PC-9 (cell line): Measurements from ENCODE around the gene GLIPR1L2. TPM values are rescaled to one million over a fixed set of nuclear protein-coding genes. Genes with fewer than 3 reads are reported as not detected.

Source experiments
- BruUV-seq: library from RNA; stranded (reverse); fragments of 400-500 nt; replicated peaks from 2 replicates; lab custom pipeline; 2021; lab: Mats Ljungman, UMichigan
- CTCF ChIA-PET: fragments of 300-600 bp; sonication (Branson Sonifier 250); formaldehyde crosslinking; loops from one replicate; lab custom pipeline; 2022; ENCODE audit warnings: antibody characterized with exemption; lab: Charles Lee
- POLR2A ChIA-PET: fragments of 300-600 bp; sonication (Branson Sonifier 250); formaldehyde crosslinking; loops from one replicate; lab custom pipeline; 2022; ENCODE audit warnings: antibody characterized with exemption; ENCODE audit not compliant: unreplicated experiment; lab: Charles Lee
- DNase-seq, 2 experiments: peaks; one replicate each; pipeline versions ENCODE4 v3.0.0 to v3.0.0-alpha.2; 2015 to 2022; ENCODE audit warnings: mixed read lengths in 1 of 2
- H2AFZ ChIP-seq: fragments of 200-600 bp; sonication (generic); 2 replicates; pipeline ENCODE4 v1.8.1; 2017; ENCODE audit warnings: antibody characterized with exemption
- H3F3A ChIP-seq: fragments of 200-600 bp; sonication (generic); 2 replicates; pipeline ENCODE4 v1.8.1; 2017; ENCODE audit warnings: antibody characterized with exemption, mild to moderate bottlenecking, low read depth; ENCODE audit not compliant: insufficient read depth
- H3K27ac ChIP-seq: fragments of 200-600 bp; sonication (generic); 2 replicates; pipeline ENCODE4 v1.6.1; 2016; ENCODE audit warnings: mixed run types
- H3K27me3 ChIP-seq: fragments of 200-600 bp; sonication (generic); 2 replicates; pipeline ENCODE4 v1.6.1; 2016; ENCODE audit warnings: low read depth, mixed run types; ENCODE audit not compliant: insufficient read depth
- H3K36me3 ChIP-seq: fragments of 200-600 bp; sonication (generic); 2 replicates; pipeline ENCODE4 v1.6.1; 2016; ENCODE audit warnings: low read depth, mixed run types
- H3K4me1 ChIP-seq: fragments of 200-600 bp; sonication (generic); replicated peaks from 2 replicates; pipeline ENCODE4 v1.6.1; 2016; ENCODE audit warnings: mixed run types; ENCODE audit not compliant: insufficient read depth
- H3K4me2 ChIP-seq: fragments of 200-600 bp; sonication (generic); 2 replicates; pipeline ENCODE4 v1.6.1; 2017; ENCODE audit warnings: mixed run types
- H3K4me3 ChIP-seq: fragments of 200-600 bp; sonication (generic); 2 replicates; pipeline ENCODE4 v1.6.1; 2016; ENCODE audit warnings: mixed run types
- H3K79me2 ChIP-seq: fragments of 200-600 bp; sonication (generic); 2 replicates; pipeline ENCODE4 v1.6.1; 2017; ENCODE audit warnings: low read depth, mixed run types
- H3K9me2 ChIP-seq: fragments of 200-600 bp; sonication (generic); 2 replicates; pipeline ENCODE4 v1.8.1; 2017; ENCODE audit warnings: mild to moderate bottlenecking; ENCODE audit not compliant: insufficient read depth
- H3K9me3 ChIP-seq: fragments of 200-600 bp; sonication (generic); 2 replicates; pipeline ENCODE4 v1.8.1; 2016; ENCODE audit warnings: low read depth; ENCODE audit not compliant: insufficient read depth
- H4K20me1 ChIP-seq: fragments of 200-600 bp; sonication (generic); 2 replicates; pipeline ENCODE4 v1.8.1; 2017; ENCODE audit not compliant: insufficient read depth
- EZH2 ChIP-seq: fragments of 200-600 bp; sonication (generic); IDR thresholded peaks from 2 replicates; pipeline ENCODE4 v1.8.0; 2017; ENCODE audit warnings: antibody characterized with exemption, low read depth
- intact Hi-C: fragments of 100-400 bp; cut with micrococcal nuclease; formaldehyde crosslinking; loops from one replicate; pipeline ENCODE4 v1.10.0; 2022; ENCODE audit not compliant: unreplicated experiment
- total RNA-seq: library from RNA; stranded (reverse); gene quantifications from 2 replicates; pipeline ENCODE4 v1.2.3, GENCODE V29; 2021
- TF ChIP-seq, protein P1 (sequence below): fragments of 200-600 bp; sonication (generic); conservative IDR thresholded peaks from 2 replicates; pipeline ENCODE4 v1.6.1; 2017; ENCODE audit warnings: mixed run types, antibody characterized with exemption, mild to moderate bottlenecking, moderate library complexity

The GLIPR1L2 gene
- total RNA-seq, 1 experiment from 2014 or later, result not detected

DNA sequence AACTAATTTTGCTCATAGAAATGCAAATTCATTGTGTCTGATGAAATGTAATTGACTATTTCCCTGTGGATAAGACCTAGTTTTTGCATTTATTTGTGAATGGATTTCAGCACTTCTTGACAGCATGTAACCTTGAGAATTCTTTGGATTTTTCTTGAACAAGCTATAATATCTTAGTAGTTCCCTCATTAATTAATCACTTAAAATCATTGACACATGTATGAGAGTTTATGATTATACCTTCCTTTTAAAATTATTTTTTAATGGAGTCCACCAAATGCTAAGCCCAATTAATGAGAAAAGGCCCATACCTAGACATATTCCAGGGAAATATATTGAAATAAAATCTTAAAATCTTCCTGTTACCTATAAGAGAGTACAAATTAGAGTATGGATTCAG lies 16.8 kb downstream of the GLIPR1L2 start:
- Histone ChIP-seq H3K4me2 (no peak overlapping the region), H3K27me3 (no peaks in the 10 kb centered on the region), H3K36me3 (no peaks in the 10 kb centered on the region), H4K20me1 (no peaks in the 10 kb centered on the region), H3K79me2 (no peaks in the 10 kb centered on the region), H3F3A (no peaks in the 10 kb centered on the region), H3K27ac (no peak overlapping the region), H3K9me3 (no peaks in the 10 kb centered on the region), H2AFZ (no peak overlapping the region), H3K9me2 (no peaks in the 10 kb centered on the region; the same call in 1 of the 2 replicates), H3K4me1 (no peaks in the 10 kb centered on the region), H3K4me3 (no peak overlapping the region)
- intact Hi-C loops, result no loop called here
- ChIA-PET CTCF (no interaction called here), POLR2A (no interaction called here)
- BruUV-seq, result no TSS peak
- DNase-seq, result no peak
- TF ChIP-seq, protein P1, sequence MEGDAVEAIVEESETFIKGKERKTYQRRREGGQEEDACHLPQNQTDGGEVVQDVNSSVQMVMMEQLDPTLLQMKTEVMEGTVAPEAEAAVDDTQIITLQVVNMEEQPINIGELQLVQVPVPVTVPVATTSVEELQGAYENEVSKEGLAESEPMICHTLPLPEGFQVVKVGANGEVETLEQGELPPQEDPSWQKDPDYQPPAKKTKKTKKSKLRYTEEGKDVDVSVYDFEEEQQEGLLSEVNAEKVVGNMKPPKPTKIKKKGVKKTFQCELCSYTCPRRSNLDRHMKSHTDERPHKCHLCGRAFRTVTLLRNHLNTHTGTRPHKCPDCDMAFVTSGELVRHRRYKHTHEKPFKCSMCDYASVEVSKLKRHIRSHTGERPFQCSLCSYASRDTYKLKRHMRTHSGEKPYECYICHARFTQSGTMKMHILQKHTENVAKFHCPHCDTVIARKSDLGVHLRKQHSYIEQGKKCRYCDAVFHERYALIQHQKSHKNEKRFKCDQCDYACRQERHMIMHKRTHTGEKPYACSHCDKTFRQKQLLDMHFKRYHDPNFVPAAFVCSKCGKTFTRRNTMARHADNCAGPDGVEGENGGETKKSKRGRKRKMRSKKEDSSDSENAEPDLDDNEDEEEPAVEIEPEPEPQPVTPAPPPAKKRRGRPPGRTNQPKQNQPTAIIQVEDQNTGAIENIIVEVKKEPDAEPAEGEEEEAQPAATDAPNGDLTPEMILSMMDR, result no peak
- no peak for TF ChIP-seq EZH2

DNA sequence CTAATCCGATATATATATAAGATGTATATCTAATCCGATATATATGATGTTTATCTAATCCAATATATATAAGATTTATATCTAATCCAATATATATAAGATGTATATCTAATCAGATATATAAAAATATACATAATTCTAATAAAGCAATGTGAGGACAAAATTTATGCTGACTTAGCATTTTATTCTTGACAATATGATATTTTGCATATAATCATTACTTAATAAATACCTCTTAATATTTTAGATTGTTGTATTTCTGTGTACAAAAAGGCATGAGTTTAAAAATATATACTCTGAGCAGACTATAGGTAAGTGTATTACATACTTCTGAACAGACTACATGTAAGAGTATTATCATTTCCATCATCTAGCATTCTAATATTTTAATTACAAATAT lies 18.9 kb downstream of the GLIPR1L2 start:
- H2AFZ ChIP-seq, result no peak overlapping the region
- TF ChIP-seq EZH2, result no peak
- TF ChIP-seq, protein P1, result no peak
- H4K20me1 ChIP-seq, result no peaks in the 10 kb centered on the region
- H3K4me1 ChIP-seq, result no peaks in the 10 kb centered on the region
- no peaks in the 10 kb centered on the region for H3K9me3 ChIP-seq
- no peaks in the 10 kb centered on the region for H3F3A ChIP-seq
- DNase-seq, result no peak
- POLR2A ChIA-PET, result no interaction called here
- intact Hi-C loops, result no loop called here
- no peaks in the 10 kb centered on the region for H3K79me2 ChIP-seq
- H3K36me3 ChIP-seq, result no peaks in the 10 kb centered on the region
- no peaks in the 10 kb centered on the region for H3K27me3 ChIP-seq
- H3K4me2 ChIP-seq, result no peak overlapping the region
- no peak overlapping the region for H3K4me3 ChIP-seq
- BruUV-seq, result no TSS peak
- CTCF ChIA-PET, result interaction anchor here (0.6 kb wide), 1 partner anchor 88 kb away, joined by 4 read pairs; no protein-coding TSS in a partner anchor
- no peaks in the 10 kb centered on the region; the same call in 1 of the 2 replicates for H3K9me2 ChIP-seq
- H3K27ac ChIP-seq, result no peak overlapping the region

DNA sequence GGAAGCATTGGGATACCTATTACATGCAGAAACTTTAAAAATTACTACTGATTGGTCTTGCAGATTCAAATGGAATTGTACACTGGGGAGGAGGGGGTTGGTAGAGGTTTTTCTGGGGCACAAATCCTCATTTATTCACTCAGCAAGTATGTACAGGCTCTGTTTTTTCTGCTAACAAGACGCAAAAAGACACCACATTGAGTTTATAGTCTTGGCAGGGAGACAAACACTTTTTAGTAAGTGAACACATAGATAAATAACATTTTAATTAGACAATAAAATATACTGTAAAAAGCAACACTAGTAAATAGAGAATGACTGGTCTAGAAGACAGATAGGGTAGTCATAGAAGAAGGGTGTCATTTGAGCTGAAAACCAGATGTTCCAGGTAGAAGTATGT lies 23.8 kb downstream of the GLIPR1L2 start:
- Histone ChIP-seq H3K4me2 (no peak overlapping the region), H3K4me1 (no peaks in the 10 kb centered on the region), H3K4me3 (no peak overlapping the region), H3K9me2 (no peaks in the 10 kb centered on the region; the same call in 1 of the 2 replicates), H3K27me3 (no peaks in the 10 kb centered on the region), H3K27ac (no peak overlapping the region), H2AFZ (no peak overlapping the region), H3F3A (no peaks in the 10 kb centered on the region), H4K20me1 (no peaks in the 10 kb centered on the region), H3K79me2 (no peaks in the 10 kb centered on the region), H3K36me3 (no peaks in the 10 kb centered on the region), H3K9me3 (no peaks in the 10 kb centered on the region)
- CTCF ChIA-PET, result no interaction called here
- intact Hi-C loops, result no loop called here
- DNase-seq, result no peak
- TF ChIP-seq, protein P1, result no peak
- no peak for TF ChIP-seq EZH2
- POLR2A ChIA-PET, result no interaction called here
- no TSS peak for BruUV-seq
